HepG2 (cell line): ENCODE results near the gene CD58. TPM values are rescaled to one million over a fixed set of nuclear protein-coding genes. Genes with fewer than 3 reads are reported as not detected.

Experiments used
- DRAP1 ChIP-seq: IDR thresholded peaks from 2 replicates; pipeline ENCODE4 v1.6.1; 2016; ENCODE audit warnings: missing genetic modification reagents, missing compliant biosample characterization
- EHMT2 ChIP-seq: fragments of 200-600 bp; sonication (generic); IDR thresholded peaks from 2 replicates; pipeline ENCODE4 v1.7.0; 2017; ENCODE audit warnings: antibody characterized with exemption, low read depth, low read length, borderline replicate concordance
- EP300 ChIP-seq, 3 experiments: sonication (generic) in 1 of 3; formaldehyde crosslinking in 1 of 3; IDR thresholded peaks; 2 replicates each; pipeline versions ENCODE4 v1.5.1 to v1.6.1; 2011 to 2020; ENCODE audit warnings: low read depth in 2 of 3, low read length in 2 of 3, borderline replicate concordance in 1 of 3, improper control_type of control experiment in 1 of 3, mild to moderate bottlenecking in 1 of 3, missing genetic modification reagents in 1 of 3, moderate library complexity in 1 of 3
- FOXA3 ChIP-seq: IDR thresholded peaks from 2 replicates; pipeline ENCODE4 v1.6.1; 2016; ENCODE audit warnings: missing genetic modification reagents, missing compliant biosample characterization
- GTF2F1 ChIP-seq: fragments of 150-350 bp; IDR thresholded peaks from 2 replicates; pipeline ENCODE4 v1.6.1; 2014; ENCODE audit warnings: low read length
- GZF1 ChIP-seq: sonication (generic); formaldehyde crosslinking; IDR thresholded peaks from 2 replicates; pipeline ENCODE4 v1.5.1; 2020; ENCODE audit warnings: mild to moderate bottlenecking, missing genetic modification reagents
- HDAC1 ChIP-seq: sonication (generic); formaldehyde crosslinking; IDR thresholded peaks from 2 replicates; pipeline ENCODE4 v1.5.1; 2020; ENCODE audit warnings: mild to moderate bottlenecking, missing genetic modification reagents
- HDAC6 ChIP-seq: fragments of 200-600 bp; sonication (generic); IDR thresholded peaks from 2 replicates; pipeline ENCODE4 v1.7.0; 2017; ENCODE audit warnings: mild to moderate bottlenecking, antibody characterized with exemption, low read length, low read depth
- HNRNPK ChIP-seq: fragments of 200-400 bp; formaldehyde crosslinking; IDR thresholded peaks from 2 replicates; pipeline ENCODE4 v1.6.1; 2018; ENCODE audit warnings: low read length, low read depth, moderate library complexity, mild to moderate bottlenecking; ENCODE audit not compliant: poor library complexity, severe bottlenecking
- MIER3 ChIP-seq: IDR thresholded peaks from 2 replicates; pipeline ENCODE4 v1.6.1; 2016; ENCODE audit warnings: missing compliant biosample characterization, borderline replicate concordance
- NAIF1 ChIP-seq: sonication (generic); formaldehyde crosslinking; IDR thresholded peaks from 2 replicates; pipeline ENCODE4 v1.5.0; 2020; ENCODE audit warnings: mild to moderate bottlenecking, missing genetic modification reagents, borderline replicate concordance
- RBFOX2 ChIP-seq: fragments of 200-400 bp; formaldehyde crosslinking; IDR thresholded peaks from 2 replicates; pipeline ENCODE4 v1.6.1; 2017; ENCODE audit warnings: low read depth, mild to moderate bottlenecking, low read length
- RFXAP ChIP-seq: sonication (generic); formaldehyde crosslinking; IDR thresholded peaks from 2 replicates; pipeline ENCODE4 v1.4.0; 2020; ENCODE audit warnings: missing genetic modification reagents, borderline replicate concordance
- SATB2 ChIP-seq: sonication (generic); formaldehyde crosslinking; IDR thresholded peaks from 2 replicates; pipeline ENCODE4 v1.5.0; 2020; ENCODE audit warnings: missing genetic modification reagents
- TAF15 ChIP-seq: fragments of 200-400 bp; formaldehyde crosslinking; IDR thresholded peaks from one replicate; pipeline ENCODE4 v1.6.1; 2018; ENCODE audit warnings: mild to moderate bottlenecking, low read depth, low read length; ENCODE audit not compliant: poor library complexity, severe bottlenecking
- ZBTB20 ChIP-seq: sonication (generic); formaldehyde crosslinking; IDR thresholded peaks from 2 replicates; pipeline ENCODE4 v1.8.1; 2023; ENCODE audit warnings: missing genetic modification reagents, low read depth, mild to moderate bottlenecking, borderline replicate concordance
- ZNF232 ChIP-seq: sonication (generic); formaldehyde crosslinking; IDR thresholded peaks from 2 replicates; pipeline ENCODE4 v1.4.0; 2020; ENCODE audit warnings: missing genetic modification reagents, borderline replicate concordance
- ZNF446 ChIP-seq: sonication (generic); formaldehyde crosslinking; IDR thresholded peaks from 2 replicates; pipeline ENCODE4 v1.5.0; 2020; ENCODE audit warnings: mild to moderate bottlenecking, missing genetic modification reagents
- ZNF563 ChIP-seq: sonication (generic); formaldehyde crosslinking; IDR thresholded peaks from 2 replicates; pipeline ENCODE4 v1.8.0; 2022; ENCODE audit warnings: mild to moderate bottlenecking, moderate library complexity, missing genetic modification reagents
- ZNF724P ChIP-seq: sonication (generic); formaldehyde crosslinking; IDR thresholded peaks from 2 replicates; pipeline ENCODE4 v1.8.0; 2022; ENCODE audit warnings: missing genetic modification reagents, borderline replicate concordance
- ZNF816 ChIP-seq: sonication (generic); formaldehyde crosslinking; IDR thresholded peaks from 2 replicates; pipeline ENCODE4 v1.8.0; 2022; ENCODE audit warnings: missing genetic modification reagents, mild to moderate bottlenecking, borderline replicate concordance
- ZNF879 ChIP-seq: sonication (generic); formaldehyde crosslinking; IDR thresholded peaks from 2 replicates; pipeline ENCODE4 v1.8.1; 2023; ENCODE audit warnings: missing genetic modification reagents
- polyA plus RNA-seq, 8 experiments: library from polyadenylated mRNA; depleted of rRNA in 3 of 8; stranded (reverse) in 7 of 8; unstranded in 1 of 8; fragments of >200 nt; fragmentation: Illumina TruSeq in 4 of 8; extraction: Trizol in 4 of 8; gene quantifications; 2 replicates each; pipeline versions ENCODE4 v1.2.1 to v1.2.3, GENCODE V29; 2011 to 2016; ENCODE audit warnings: low read depth in 4 of 8, missing spikeins in 1 of 8, mixed read lengths in 1 of 8; ENCODE audit not compliant: insufficient read depth in 1 of 8
- total RNA-seq, 5 experiments: library from RNA; depleted of rRNA; stranded (reverse); fragments of >200 nt; fragmentation: Illumina TruSeq; extraction: Trizol; gene quantifications; 2 replicates each; pipeline ENCODE4 v1.2.3, GENCODE V29; 2016; ENCODE audit warnings: low read depth in 1 of 5
- TF ChIP-seq, protein P1 (sequence below): sonication (generic); formaldehyde crosslinking; IDR thresholded peaks from 2 replicates; pipeline ENCODE4 v1.5.1; 2020; ENCODE audit warnings: mild to moderate bottlenecking, missing genetic modification reagents, borderline replicate concordance

CD58 gene
- total and polyA plus RNA-seq, 2 of the 13 experiments (the other 11 are each of a cell fraction or from before 2014, with no cell fraction given) = 9.4 to 13.5 TPM

DNA sequence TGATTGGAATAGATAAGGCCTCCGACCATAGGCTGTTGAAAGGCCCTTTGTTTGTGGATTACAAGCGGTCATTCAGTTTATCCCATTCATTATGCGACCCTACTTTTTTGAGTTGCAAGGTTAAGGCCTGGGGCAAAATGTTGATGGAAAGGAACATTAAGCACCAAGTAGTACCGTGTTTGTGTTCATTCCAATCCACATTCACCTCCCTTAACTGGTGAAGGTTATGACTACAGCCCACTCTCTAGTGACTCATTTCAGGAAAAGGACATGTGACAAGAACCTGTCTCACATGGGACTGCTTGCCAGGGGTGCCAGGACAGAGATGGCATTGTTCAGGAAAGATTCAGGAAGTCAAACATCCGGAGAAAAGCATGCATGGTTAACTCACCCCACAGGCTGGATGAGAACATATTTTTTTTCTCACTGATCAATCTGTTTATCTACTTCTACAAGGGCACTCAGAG is 81.6 kb downstream of the CD58 start (continued):
- TF ChIP-seq FOXA3 (CRISPR knock-in tag) (peak; percentile 80), EHMT2 (peak; percentile 68; the same call in 1 of the 2 replicates), GZF1 (no peak), HDAC1 (CRISPR knock-in tag) (no peak; the same call in none of the 2 replicates), NAIF1 (no peak), SATB2 (CRISPR knock-in tag) (no peak), ZNF879 (CRISPR knock-in tag) (no peak), ZBTB20 (CRISPR knock-in tag) (no peak), MIER3 (CRISPR knock-in tag) (0 out of 2 replicates have a peak, but pooled peaks have one; percentile 56), RBFOX2 (peak; percentile 35; the same call in 1 of the 2 replicates), ZNF563 (CRISPR knock-in tag) (no peak), HDAC6 (no peak), ZNF232 (CRISPR knock-in tag) (no peak), ZNF816 (peak; percentile 46; the same call in 1 of the 2 replicates), HNRNPK (no peak), GTF2F1 (no peak), EP300 (IDR thresholded peaks at IDR 0.05; ENCODE audit: low read depth in 2 of 2, low read length in 2 of 2) (peak in 1 of 2 experiments; percentile 87; a peak in 2 of 4 replicates), EP300 (CRISPR knock-in tag; IDR thresholded peaks at IDR 0.05; ENCODE audit: borderline replicate concordance) (peak; percentile 90), ZNF724P (no peak), TAF15 (no peak), ZNF446 (CRISPR knock-in tag) (no peak), RFXAP (CRISPR knock-in tag) (no peak), DRAP1 (CRISPR knock-in tag) (no peak; the same call in 1 of the 2 replicates)
- TF ChIP-seq, protein P1, sequence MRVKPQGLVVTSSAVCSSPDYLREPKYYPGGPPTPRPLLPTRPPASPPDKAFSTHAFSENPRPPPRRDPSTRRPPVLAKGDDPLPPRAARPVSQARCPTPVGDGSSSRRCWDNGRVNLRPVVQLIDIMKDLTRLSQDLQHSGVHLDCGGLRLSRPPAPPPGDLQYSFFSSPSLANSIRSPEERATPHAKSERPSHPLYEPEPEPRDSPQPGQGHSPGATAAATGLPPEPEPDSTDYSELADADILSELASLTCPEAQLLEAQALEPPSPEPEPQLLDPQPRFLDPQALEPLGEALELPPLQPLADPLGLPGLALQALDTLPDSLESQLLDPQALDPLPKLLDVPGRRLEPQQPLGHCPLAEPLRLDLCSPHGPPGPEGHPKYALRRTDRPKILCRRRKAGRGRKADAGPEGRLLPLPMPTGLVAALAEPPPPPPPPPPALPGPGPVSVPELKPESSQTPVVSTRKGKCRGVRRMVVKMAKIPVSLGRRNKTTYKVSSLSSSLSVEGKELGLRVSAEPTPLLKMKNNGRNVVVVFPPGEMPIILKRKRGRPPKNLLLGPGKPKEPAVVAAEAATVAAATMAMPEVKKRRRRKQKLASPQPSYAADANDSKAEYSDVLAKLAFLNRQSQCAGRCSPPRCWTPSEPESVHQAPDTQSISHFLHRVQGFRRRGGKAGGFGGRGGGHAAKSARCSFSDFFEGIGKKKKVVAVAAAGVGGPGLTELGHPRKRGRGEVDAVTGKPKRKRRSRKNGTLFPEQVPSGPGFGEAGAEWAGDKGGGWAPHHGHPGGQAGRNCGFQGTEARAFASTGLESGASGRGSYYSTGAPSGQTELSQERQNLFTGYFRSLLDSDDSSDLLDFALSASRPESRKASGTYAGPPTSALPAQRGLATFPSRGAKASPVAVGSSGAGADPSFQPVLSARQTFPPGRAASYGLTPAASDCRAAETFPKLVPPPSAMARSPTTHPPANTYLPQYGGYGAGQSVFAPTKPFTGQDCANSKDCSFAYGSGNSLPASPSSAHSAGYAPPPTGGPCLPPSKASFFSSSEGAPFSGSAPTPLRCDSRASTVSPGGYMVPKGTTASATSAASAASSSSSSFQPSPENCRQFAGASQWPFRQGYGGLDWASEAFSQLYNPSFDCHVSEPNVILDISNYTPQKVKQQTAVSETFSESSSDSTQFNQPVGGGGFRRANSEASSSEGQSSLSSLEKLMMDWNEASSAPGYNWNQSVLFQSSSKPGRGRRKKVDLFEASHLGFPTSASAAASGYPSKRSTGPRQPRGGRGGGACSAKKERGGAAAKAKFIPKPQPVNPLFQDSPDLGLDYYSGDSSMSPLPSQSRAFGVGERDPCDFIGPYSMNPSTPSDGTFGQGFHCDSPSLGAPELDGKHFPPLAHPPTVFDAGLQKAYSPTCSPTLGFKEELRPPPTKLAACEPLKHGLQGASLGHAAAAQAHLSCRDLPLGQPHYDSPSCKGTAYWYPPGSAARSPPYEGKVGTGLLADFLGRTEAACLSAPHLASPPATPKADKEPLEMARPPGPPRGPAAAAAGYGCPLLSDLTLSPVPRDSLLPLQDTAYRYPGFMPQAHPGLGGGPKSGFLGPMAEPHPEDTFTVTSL (CRISPR knock-in tag) = peak; percentile 87; the same call in 1 of the 2 replicates
